ENCODE results near the gene CNTFR. TPM values are rescaled to one million over a fixed set of nuclear protein-coding genes. Genes with fewer than 3 reads are reported as not detected.

The CNTFR gene
- total and polyA plus RNA-seq, 4 donors = 0.75 to 3.3 (median 2.0) TPM

DNA sequence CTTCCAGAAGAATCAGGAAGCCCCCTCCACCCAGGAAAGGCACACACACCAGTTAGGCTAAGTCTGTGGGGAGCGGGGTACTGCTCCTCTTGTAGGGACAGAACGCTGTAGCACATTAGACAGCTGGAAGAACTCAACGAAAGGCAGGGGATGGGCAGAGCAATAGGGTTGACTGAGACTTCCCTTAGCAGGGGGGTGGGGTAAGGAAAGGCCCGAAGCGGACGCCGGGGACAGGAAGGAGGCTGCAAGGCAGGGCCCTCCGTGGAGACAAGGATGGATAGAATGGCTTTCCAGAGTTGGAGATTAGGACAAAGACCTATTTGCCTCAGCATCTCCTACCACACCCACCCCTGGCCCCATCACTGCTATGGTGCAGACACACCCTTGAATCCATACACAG, 14.3 kb downstream of the CNTFR start:
- DNase-seq (ENCODE audit: low spot score) = no peak
- Histone ChIP-seq H3K4me1 (ENCODE audit: control insufficient read depth in 4 of 4, insufficient read depth in 4 of 4, low read length in 3 of 4) (peaks cover 3 to 27% (median 15%) of the 10 kb centered on the region in 4 donors), H3K27me3 (ENCODE audit: control insufficient read depth in 4 of 4, insufficient read depth in 4 of 4, low read length in 3 of 4) (no peaks in the 10 kb centered on the region), H3K27ac (ENCODE audit: low read depth in 1 of 2, low read length in 2 of 2) (no peak overlapping the region), H3K9ac (ENCODE audit: low read depth in 1 of 2, low read length in 2 of 2) (no peak overlapping the region), H3K4me3 (ENCODE audit: low read depth in 1 of 3, low read length in 3 of 3) (no peak overlapping the region), H3K36me3 (ENCODE audit: control insufficient read depth in 4 of 4, insufficient read depth in 3 of 4, low read depth in 1 of 4, low read length in 3 of 4) (no peaks in the 10 kb centered on the region), H3K9me3 (ENCODE audit: control insufficient read depth in 4 of 4, low read length in 3 of 4) (no peaks in the 10 kb centered on the region)
- WGBS = 71% methylated on average over 8 of the region's 8 CpGs
- TF ChIP-seq EGR1 (IDR thresholded peaks at IDR 0.05; ENCODE audit: low read depth in 2 of 2) = no peak
- TF ChIP-seq ATF3 (IDR thresholded peaks at IDR 0.05) = no peak
- TF ChIP-seq GABPA (IDR thresholded peaks at IDR 0.05 in 1 of 2, conservative IDR thresholded peaks at IDR 0.05 in 1 of 2) = no peak
- TF ChIP-seq, protein P1, sequence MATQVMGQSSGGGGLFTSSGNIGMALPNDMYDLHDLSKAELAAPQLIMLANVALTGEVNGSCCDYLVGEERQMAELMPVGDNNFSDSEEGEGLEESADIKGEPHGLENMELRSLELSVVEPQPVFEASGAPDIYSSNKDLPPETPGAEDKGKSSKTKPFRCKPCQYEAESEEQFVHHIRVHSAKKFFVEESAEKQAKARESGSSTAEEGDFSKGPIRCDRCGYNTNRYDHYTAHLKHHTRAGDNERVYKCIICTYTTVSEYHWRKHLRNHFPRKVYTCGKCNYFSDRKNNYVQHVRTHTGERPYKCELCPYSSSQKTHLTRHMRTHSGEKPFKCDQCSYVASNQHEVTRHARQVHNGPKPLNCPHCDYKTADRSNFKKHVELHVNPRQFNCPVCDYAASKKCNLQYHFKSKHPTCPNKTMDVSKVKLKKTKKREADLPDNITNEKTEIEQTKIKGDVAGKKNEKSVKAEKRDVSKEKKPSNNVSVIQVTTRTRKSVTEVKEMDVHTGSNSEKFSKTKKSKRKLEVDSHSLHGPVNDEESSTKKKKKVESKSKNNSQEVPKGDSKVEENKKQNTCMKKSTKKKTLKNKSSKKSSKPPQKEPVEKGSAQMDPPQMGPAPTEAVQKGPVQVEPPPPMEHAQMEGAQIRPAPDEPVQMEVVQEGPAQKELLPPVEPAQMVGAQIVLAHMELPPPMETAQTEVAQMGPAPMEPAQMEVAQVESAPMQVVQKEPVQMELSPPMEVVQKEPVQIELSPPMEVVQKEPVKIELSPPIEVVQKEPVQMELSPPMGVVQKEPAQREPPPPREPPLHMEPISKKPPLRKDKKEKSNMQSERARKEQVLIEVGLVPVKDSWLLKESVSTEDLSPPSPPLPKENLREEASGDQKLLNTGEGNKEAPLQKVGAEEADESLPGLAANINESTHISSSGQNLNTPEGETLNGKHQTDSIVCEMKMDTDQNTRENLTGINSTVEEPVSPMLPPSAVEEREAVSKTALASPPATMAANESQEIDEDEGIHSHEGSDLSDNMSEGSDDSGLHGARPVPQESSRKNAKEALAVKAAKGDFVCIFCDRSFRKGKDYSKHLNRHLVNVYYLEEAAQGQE (IDR thresholded peaks at IDR 0.05) = no peak
- no peak for TF ChIP-seq CTCF (IDR thresholded peaks at IDR 0.05; ENCODE audit: low read depth, low read length, missing input control)
- TF ChIP-seq SP1 (IDR thresholded peaks at IDR 0.05) = no peak
- no peak for TF ChIP-seq NR2F2 (IDR thresholded peaks at IDR 0.05)
- no peak for TF ChIP-seq RAD21 (IDR thresholded peaks at IDR 0.05)
- TF ChIP-seq FOXA1 (IDR thresholded peaks at IDR 0.05) = no peak
- no peak for TF ChIP-seq JUND (IDR thresholded peaks at IDR 0.05)

DNA sequence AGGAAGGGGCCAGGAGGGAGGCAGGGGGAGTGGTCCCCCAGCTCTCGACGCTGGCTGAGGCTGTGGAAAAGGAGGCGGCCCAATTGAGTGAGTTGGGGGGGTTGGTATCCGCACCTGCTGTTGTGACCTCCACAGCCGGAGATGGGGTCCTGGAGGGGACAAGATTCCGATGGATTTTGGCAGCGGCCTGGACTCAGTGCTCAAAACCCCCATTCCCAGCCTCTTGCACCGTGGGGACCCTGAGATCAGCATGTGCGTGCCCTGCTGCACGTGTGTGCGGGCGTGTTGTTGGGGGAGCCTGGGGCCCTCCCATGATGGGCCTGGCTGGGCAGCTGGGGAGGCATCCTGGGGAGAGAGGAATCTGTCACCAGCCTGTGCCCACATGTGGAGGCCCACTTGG, 15.0 kb downstream of the CNTFR start:
- Histone ChIP-seq H3K9me3 (ENCODE audit: control insufficient read depth in 4 of 4, low read length in 3 of 4) (no peaks in the 10 kb centered on the region), H3K36me3 (ENCODE audit: control insufficient read depth in 4 of 4, insufficient read depth in 3 of 4, low read depth in 1 of 4, low read length in 3 of 4) (no peaks in the 10 kb centered on the region), H3K27ac (ENCODE audit: low read depth in 1 of 2, low read length in 2 of 2) (no peak overlapping the region), H3K4me1 (ENCODE audit: control insufficient read depth in 4 of 4, insufficient read depth in 4 of 4, low read length in 3 of 4) (peaks cover 3 to 27% (median 14%) of the 10 kb centered on the region in 4 donors), H3K4me3 (ENCODE audit: low read depth in 1 of 3, low read length in 3 of 3) (no peak overlapping the region), H3K27me3 (ENCODE audit: control insufficient read depth in 4 of 4, insufficient read depth in 4 of 4, low read length in 3 of 4) (no peaks in the 10 kb centered on the region), H3K9ac (ENCODE audit: low read depth in 1 of 2, low read length in 2 of 2) (no peak overlapping the region)
- TF ChIP-seq FOXA1 (IDR thresholded peaks at IDR 0.05) (no peak), EGR1 (IDR thresholded peaks at IDR 0.05; ENCODE audit: low read depth in 2 of 2) (no peak), ZBTB33 (IDR thresholded peaks at IDR 0.05) (no peak), JUND (IDR thresholded peaks at IDR 0.05) (no peak)
- no peak for DNase-seq (ENCODE audit: low spot score)
- 95% methylated on average over 12 of the region's 12 CpGs for WGBS

Measured in liver (tissue), 9 donors.